ENCODE measurements around the gene SLC16A8.

The SLC16A8 gene

DNA sequence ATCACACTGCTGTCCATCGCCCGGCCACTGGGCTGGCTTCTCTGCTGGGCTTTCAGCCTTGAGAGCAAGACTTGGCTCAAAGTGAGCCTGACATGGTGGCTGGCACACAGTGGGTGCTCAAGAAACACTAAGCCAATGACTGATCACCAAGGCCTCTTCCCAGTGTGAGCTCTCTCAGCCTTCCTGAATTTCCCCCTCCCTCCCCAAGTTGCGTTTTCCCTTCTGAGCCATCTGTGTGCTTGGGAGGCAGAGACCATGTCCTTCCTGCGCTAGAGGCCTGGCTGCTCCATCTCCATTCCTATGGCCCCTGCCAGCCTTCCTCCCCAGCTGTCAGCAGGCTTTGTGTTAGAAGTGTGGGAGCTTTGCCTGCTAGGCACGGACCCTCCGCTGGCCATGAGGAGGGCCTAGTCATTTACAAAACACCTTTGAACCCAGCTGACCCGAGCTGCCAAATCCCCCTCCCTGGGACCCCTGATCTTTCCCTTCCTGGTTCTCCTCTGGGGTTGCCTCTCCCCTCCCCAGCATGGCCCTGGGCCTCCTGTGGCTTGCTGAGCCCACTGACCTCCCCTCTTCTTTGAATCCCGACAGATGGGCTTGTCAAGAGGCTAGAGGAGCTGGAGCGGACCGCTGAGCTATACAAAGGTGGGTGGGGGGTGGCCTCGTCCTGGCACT, 13.6 kb downstream of the SLC16A8 start:
- no peak for DNase-seq

DNA sequence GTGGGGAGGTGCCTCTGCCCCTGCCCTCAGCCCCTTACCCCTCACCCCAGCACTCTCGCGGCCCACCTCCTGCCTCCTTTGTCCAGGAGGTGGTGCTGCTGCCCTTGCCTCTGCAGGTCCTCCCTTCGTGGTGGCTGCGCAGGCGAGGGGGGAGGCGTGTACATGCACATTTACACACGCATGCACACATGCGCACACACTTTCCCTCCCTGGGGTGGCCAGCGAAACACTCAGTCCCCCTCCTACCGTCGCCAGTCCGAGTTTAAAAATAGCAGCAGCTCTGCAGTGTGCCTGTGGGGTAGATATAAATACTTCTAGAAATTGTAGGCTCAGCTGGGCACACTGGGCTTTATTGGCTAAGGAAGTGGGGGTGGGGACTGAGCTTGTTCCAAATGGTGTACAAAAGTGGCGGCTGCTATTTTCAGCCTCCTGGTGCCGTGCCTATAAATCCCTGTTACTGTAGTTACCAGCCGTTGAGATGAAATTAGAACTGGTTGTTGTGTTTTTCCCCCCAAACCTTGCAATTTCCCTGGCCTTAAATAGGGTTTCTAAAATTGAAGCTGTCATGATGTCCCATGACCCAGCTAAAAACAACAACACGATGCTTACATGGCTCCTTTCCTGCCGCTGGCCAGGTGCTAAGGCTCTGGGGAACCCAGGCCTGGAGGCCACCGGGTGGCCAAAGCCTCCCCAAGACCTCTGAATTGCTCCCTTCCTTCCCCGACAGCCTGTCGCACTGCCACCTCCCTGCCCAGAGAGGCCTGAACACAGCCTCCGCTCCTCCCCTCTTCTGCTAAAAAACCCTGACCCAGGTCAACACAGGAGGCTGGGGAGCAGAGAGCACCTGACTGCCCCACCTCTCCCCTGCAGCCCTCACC, 14.4 kb downstream of the SLC16A8 start:
- peak; percentile 94 for DNase-seq

DNA sequence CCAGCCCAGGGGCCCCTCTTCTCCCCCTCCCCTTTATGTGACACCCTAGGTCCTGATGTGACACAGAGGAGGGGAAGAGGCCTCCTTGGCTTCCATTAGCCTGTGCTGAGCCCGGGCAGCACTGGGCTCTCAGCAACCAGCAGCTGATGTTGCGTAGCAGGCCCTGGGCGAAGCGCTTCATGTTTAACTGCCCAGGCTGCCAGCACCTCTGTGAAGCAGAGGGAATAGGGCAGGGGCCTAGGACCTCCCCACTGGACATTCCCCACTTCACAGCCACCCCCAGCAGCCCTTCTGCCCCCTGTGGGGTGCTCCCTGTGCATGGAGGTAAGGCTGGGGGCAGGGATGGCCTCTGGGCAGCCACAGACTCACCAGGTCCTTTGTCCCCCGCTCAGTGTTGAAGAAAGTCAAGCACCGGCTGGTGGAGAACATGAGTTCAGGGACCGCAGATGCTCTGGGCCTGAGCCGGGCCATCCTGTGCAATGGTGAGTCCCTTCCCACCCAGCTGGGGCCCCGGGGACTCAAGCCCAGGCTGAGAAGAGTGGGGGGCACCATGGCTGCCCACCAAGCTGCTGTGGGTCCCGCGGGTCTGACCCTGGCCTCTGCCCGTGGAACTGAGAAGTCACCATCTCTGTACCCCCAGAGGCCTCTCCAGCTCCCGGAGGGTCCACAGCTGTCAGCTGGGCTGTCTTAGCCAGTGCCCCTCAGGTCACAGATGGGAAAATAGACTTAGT, 15.2 kb downstream of the SLC16A8 start:
- DNase-seq = no peak

DNA sequence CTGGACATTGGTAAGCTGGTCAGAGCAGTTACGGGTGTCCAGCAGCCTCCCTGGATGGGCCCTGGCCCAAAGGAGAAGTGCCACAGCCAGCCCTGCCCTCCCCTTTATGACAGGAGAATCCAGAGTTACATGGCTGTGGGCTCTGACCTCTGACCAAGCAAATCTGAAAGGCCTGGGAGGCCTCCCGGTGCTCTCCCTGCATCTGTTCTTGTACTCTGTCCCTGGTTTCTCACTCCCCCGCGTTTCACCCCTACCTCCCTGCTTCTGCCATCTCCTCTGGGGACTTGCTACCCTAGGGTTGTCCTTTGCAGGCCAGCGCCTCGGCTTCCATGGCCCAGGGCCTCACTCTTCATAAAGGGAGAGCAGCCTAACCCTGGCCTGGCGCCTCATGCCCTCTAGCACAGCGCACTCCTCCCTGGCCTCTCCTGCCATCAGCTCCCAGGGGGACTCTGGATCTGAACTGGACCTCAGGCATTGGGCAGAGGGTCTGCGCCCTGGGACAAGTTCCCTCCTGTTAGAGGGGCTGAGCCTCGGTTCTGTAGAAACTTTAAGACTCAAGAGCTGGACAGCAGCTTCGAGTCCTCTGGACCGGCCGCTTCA, 16.1 kb downstream of the SLC16A8 start:
- DNase-seq = no peak

DNA sequence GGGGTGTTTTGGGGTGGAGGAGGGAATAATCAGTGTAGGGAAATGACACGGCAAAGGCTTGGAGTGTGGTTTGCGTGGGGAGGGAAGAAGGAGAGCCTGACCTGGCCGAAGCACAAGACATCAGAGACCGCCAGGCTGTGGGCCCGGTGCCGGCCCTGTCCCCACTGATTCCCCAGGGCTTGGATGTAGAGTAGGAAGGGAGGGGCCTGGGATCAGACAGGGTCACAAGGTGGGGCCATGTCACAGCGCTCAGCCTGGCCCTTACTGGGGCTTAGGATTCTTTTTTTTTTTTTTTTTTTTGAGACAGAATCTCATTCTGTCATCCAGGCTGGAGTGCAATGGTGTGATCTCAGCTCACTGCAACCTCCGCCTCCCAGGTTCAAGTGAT, 17.0 kb downstream of the SLC16A8 start:
- DNase-seq = no peak

DNA sequence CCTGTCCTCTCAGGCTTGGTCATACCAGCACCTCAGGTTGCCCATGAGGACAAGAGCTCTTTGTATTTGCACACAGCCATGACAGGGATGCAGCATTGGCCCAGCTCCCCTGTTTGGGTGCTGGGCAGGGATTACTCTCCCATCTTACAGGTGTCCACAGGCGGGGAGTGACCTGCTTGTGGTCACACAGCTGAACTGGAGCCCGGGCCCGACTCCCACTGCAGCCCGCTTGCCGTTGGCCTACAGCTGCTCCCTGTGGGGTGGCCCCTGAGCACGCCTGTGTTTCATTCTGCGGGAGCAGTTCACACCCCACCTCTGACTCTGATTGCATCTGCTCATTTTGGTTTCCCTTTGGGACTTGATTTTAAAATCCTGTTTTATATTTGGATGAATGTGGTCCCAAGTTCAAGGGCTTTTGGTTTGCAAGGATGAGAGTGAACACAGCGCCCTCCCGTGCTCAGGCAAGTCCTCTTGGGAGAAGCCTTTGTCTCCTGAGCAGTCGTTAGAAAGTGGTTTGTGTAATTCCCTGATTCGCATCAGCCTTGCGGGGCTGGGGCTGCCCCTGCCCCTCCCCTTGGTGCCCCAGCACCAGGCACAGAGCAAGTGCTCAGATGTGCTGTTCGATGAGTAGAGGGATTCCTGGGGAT, 17.5 kb downstream of the SLC16A8 start:
- no peak for DNase-seq

DNA sequence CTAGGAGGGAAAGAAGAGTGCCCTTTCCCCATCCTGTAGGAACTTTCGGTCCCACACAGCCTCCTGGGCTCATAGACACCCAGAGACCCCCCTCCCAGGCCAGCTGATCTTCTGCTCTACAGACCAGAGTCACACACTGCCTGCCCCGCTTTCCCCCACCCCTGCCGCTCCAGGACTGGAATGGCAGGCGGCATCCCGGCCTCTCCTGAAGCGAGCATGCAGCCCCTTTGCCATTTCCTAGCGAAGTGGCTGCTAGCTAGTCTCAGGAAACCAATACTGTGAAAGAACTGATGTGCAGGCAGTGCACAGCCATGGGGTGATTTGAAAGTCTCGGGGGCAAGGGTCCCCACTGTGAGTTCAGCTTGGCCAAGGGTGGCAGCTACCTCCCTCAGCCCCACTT, 18.4 kb downstream of the SLC16A8 start:
- DNase-seq = no peak

DNA sequence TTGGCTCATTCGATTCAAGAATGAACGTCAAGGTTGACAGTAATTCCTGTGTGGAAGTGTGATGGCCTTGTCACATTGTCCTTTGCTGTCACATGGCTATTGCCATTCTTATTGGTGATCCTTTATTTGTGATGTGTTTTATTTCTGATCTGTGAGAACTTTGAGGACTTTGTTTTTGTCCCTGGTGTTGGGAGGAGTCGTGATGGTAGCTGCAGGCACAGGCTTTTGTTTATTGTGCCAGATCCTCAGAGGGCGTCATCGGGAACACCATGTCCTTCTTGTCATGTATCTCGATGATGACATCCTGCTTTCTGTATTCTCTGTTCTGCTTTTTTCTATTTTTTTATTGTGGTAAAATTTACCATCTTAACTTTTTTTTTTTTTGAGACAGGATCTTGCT, 21.2 kb downstream of the SLC16A8 start:
- DNase-seq = no peak

DNA sequence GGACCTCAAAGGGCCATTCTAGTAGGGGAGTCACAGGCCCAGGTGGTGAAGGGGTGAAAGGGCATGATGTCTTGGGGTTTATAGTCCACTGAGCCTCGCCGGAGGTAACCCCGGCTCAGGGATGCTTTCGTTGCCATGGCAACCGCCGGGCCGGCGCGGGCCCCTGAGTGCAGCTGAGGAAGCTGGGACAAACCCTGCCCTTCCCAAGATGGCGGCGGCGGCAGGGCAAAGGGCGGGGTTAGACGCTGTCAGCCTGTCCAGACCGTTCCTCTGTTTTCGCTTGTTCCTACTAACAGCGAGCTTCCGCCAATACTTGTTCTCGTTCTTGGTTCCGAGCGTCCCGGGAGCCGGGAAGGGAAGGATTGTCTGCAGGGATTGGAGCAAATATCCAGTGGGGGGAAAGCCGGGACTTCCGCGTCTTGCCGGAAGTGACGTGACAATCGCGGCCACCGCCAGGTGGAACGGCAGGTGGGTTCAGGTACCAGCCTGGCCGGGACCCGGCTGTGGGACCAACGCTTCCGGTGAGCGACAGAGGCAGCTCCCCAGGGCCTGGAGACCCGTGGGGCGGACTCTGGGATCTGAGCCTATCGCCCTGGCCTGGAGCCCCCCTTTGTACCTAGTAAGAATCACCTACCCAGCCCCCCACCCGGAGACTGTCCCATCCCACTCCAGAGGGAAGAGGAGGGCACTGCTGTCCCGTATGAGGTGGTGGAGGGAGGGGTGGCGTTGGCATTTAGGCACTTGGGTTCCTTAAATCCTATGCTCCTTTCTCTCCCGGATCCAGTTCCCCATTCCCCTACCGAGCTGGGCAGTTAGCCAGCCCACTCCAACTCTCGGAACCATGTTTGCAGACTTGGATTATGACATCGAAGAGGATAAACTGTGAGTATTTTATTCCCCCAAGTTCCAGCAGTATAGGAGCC, 26.8 kb downstream of the SLC16A8 start, which contains the start of gene PICK1:
Gene PICK1 (plus strand): TSS at position 436 of the 923 bp plus-strand sequence. CDS start 406 bp downstream, at position 842.
- peak; percentile 94 for DNase-seq

DNA sequence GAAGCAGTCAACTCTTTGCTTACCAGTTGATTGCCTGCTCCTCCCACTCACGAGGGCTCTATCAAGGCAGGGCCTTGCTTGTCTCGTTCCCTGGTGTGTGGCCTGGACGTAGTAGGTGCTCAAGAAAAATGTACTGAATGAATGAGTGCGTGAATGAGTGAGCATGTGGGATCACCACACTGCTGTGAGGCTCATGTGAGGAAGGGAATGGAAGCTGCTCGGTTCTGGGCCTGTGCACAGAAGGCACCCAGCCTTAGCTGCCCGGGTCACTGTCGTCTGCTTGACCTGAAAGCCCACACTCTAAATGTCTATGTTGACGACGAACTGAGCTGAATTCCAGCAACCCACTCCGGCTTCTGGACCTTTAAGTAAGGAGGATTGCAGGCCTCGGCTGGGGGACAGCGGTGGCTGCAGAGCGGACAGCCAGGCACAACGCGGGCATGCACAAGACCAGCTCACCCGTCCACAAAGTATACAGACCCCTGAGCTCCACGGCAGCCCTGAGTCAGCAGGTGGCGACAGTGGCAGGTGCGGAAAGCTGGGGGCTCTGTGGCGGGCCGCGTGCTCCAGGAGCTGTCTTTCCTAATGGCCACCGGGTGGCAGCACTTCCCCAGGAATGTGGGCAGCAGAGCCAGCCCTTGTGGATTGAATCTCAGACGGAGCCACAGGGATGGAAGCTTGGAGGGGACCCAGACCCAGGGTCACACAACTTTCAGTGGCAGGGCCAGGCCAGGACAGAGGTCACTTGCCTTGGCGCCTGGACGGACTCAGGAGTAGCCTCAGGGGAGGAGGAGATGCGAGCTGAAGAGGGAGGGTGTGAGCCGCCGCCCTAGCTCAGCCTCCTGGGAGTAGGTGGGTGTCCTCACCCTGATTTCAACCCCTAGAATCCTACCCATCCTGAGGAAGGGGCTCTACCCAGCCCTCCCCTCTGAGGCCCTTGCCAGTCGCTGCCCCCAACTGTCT, 31.8 kb downstream of the SLC16A8 start:
- peak; percentile 88 for DNase-seq

DNA sequence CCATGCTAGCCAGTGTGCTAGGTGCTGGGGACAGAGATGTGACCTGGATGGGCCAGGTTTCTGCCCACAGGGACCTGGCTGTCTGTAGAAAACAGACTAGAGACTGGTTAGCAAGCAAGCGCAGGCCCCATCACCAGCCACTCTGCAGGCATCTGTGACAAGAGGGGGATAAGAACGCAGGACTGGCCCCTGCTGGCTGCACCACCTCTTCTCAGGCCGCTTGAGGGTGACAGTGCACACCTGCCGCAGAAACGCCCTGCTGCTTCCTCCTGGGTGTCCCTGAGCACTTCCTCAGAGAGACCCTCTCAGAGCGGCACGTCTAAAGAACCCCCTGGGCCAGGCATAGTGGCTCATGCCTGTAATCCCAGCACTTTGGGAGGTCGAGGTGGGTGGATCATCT, 32.7 kb downstream of the SLC16A8 start:
- no peak for DNase-seq

DNA sequence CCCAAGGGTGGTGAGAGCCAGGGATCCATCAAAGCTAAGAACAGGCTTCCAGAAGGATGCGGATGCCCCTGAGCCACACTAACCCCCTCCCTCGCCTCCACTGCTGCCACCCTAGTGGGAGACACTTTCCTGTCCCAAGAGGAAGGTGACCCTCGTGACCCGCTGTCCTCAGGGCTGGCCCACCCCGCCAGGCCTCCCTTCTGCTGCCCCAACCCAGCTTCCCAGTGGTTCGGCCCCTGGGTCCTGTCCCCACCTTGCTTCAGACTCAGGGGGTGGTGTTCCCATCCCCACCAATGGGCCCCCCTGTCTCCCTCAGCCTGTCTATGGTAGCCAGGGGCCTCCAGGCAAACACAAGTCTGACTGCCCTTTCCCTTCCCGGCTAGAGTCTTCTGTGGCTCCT, 33.3 kb downstream of the SLC16A8 start:
- DNase-seq = no peak

DNA sequence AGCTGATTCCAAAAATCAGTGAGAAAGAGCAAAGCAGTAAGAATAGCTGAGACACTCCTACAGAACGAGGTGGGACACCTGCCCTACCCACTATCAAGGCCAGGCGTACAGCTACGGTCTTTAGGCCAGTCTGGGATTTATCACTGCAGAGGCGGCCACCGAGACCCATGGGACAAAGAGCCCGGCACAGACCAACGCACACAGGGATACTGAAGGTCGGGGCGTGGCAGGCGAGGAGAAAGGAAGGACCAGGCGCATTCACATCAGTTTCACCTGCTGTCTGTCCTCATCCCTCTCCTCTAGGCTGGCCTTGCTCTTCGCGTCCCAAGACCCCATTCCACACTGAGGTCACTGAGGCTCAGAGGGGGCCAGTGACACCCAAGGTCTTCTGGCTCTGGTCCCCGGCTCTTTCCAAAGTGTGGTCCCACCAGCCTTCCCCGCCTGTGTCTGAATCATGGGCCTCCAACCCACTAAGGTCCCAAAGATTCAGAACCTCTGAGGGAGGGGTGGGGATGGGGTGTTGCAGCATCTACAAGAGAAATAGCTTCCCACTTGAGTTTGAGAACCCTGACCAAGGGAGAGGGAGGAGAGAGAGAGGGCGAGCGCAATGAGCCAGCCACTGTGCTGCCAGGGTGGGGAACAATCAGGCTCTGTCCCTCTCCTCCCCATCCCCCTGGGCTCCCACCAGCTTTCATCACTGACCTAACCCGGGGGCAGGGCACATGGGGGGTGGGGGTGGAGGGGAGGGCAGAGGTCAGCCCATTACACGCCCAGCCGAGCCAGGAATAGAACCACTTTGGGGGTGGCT, 34.0 kb downstream of the SLC16A8 start:
- DNase-seq = no peak

DNA sequence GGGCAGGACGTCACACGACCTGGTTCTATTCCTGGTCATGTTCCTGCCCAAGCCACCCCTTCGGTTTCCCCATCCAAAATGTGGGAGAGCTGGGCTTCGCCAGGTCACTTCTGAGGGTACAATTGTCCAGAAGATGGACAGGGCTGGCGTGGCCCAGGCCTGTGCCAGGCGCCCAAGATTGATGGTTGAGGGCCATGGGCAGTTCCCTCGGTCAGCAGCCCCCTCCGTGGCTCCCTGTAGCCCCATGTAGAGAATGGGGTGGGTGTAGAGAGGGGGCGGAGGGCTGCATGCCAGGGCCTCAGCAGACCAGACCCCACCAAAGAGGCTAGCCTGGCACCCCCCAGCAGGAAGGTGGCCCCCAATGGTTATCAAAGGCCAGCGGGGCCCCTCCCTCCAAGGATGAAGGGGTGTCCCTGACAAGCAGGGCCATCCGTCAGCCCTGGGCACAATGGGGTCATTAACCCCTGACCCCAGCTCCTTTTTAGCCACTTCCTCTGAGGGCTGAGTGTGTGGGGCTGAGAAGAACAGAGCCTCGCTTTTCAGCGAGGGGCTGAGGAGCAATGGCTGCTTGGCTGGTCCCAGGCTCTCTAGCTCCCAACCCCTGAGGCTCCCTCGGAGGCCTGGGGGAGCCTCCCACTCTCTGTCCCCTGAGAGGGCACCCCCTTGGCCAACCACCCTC, 37.8 kb downstream of the SLC16A8 start:
- no peak for DNase-seq

DNA sequence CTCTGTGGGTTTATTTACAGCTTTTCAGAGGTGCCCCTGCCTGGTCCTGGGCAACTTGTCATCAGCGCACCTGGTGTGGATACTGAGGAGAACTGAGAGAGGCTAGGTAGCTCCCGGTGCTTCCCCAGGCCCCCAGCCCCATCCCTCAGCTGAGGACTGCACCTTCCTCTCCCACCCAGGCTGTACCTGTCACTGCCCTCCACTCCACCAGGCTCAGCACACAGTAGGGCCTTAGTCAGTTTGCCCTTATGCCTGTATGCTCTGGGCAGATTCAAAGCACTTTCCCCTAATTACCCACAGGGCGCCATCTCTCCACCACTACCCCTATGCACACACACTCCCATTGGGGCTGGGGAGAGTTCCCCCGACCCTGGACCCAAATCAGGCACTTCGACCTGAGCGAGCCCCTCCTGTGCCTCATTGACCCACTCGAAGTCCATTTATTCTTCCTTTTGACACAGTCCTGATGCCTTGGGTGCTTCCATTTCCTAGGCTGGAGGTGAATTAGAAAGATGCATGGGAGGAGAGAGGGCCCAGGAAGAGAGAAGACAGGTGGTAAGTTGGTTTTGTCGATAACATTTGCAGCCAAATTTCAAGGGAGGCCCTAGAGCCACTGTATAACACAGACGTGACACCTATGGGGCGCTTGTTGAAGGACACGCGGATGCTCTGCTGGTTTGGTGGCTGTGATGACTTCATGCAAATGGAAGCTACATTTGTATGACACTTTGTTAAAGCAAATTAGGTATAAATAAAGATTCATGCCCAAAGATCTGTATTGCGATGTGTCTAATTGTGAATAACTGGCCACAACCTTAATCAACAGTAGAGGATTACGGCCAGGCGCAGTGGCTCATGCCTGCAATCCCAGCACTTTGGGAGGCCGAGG, 40.6 kb downstream of the SLC16A8 start:
- no peak for DNase-seq

DNA sequence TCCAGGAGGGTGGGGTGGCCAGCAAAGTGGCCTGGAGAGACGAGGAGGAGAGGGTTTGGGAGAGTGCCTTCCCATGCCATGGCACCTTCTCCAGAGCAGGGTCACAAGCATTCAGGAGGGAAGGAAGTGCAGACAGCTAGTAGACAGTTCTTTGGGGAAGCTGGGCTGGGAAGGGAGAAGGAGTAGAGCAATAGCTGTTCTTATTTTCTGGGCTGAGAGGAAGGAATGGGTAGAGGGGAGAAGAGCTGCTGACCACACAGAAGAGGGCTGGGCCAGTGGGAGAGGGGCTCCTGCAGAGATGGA, 41.5 kb downstream of the SLC16A8 start:
- no peak for DNase-seq

DNA sequence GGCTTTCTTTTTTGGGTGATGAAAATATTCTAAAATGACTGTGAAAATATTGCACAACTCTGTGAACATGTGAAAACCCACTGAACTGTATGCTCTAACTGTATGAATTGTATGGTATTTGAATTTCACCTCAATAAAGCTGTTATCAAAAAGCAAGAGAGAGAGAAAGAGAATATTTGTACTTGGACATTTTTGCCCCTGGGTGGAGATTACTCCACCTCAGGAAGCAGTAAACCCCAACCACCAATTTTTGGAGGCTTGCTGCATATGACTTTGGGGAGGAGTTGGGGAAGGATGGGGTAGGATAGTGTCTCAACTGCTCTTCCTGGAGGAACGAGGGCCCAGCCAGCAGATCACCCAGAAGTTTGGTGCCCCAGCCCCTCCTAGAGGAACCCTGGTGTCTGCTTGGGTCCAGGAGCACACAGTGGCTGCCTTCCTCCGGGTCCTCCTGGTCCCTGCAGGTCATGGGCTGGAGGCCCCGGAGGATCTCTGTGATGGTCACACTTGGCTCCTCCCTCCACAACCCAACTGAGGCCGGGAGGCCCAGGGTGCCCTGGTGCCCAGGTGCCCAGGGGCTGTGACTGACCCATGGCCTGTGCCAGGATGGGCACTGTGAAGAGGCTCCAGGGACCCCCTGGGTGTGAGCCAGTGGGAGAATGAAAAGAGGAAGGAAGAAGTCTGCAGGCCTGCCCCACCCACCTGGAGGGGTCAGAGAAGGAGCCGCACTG, 42.1 kb downstream of the SLC16A8 start:
- no peak for DNase-seq
